Measurements from ENCODE around the gene RNF182. TPM values are rescaled to one million over a fixed set of nuclear protein-coding genes. Genes with fewer than 3 reads are reported as not detected.

The RNF182 gene
- total and polyA plus RNA-seq, 10 donors = 0.02 to 3.6 (median 0.33) TPM; not detected in 3

GRCh38 chr6:13892017-13892645, 32.6 kb upstream of the RNF182 start:
- H3K4me1 ChIP-seq = no peaks in the 10 kb centered on the region
- no peaks in the 10 kb centered on the region for H3K9me3 ChIP-seq
- TF ChIP-seq POLR2A (IDR thresholded peaks at IDR 0.05) (no peak), CTCF (IDR thresholded peaks at IDR 0.05 in 8 of 11, conservative IDR thresholded peaks at IDR 0.05 in 3 of 11) (no peak), POLR2AphosphoS5 (IDR thresholded peaks at IDR 0.05) (no peak)
- H3K4me3 ChIP-seq = no peak overlapping the region
- intact Hi-C loops (cut with DNase I; ENCODE audit: low total_unique reads) = no loop called here
- no peak overlapping the region for H3K27ac ChIP-seq
- 82 to 94% (median 90%) methylated on average over 2 of the region's 2 CpGs for WGBS, 5 donors
- peaks cover 0 to 3% (median 0%) of the 10 kb centered on the region in 7 donors for H3K27me3 ChIP-seq (replicated peaks in 1 of 7)
- no peaks in the 10 kb centered on the region for H3K36me3 ChIP-seq
- no peak for DNase-seq

GRCh38 chr6:13902922-13903321, 21.8 kb upstream of the RNF182 start:
- intact Hi-C loops (cut with DNase I; ENCODE audit: low total_unique reads) = loop anchor here (10.0 kb wide), 1 partner anchor 142 kb away; no protein-coding TSS in a partner anchor
- no peak for TF ChIP-seq CTCF (IDR thresholded peaks at IDR 0.05 in 8 of 11, conservative IDR thresholded peaks at IDR 0.05 in 3 of 11)
- no peak for TF ChIP-seq POLR2A (IDR thresholded peaks at IDR 0.05)
- no peak for TF ChIP-seq POLR2AphosphoS5 (IDR thresholded peaks at IDR 0.05)

GRCh38 chr6:13903364-13903763, 21.4 kb upstream of the RNF182 start:
- intact Hi-C loops (cut with DNase I; ENCODE audit: low total_unique reads) = loop anchor here (10.0 kb wide), 1 partner anchor 141 kb away; no protein-coding TSS in a partner anchor
- Histone ChIP-seq H3K9me3 (no peaks in the 10 kb centered on the region), H3K36me3 (no peaks in the 10 kb centered on the region), H3K4me3 (no peak overlapping the region), H3K27me3 (replicated peaks in 1 of 7) (peaks cover 0 to 61% (median 0%) of the 10 kb centered on the region in 7 donors), H3K4me1 (no peaks in the 10 kb centered on the region), H3K27ac (no peak overlapping the region)
- DNase-seq = no peak
- WGBS, 5 donors = 39 to 79% (median 67%) methylated on average over 3 of the region's 3 CpGs
- no peak for TF ChIP-seq POLR2AphosphoS5 (IDR thresholded peaks at IDR 0.05)
- no peak for TF ChIP-seq CTCF (IDR thresholded peaks at IDR 0.05 in 8 of 11, conservative IDR thresholded peaks at IDR 0.05 in 3 of 11)
- no peak for TF ChIP-seq POLR2A (IDR thresholded peaks at IDR 0.05)

More at GRCh38 chr6:13902922-13903321, 21.8 kb upstream of the RNF182 start:
- no peaks in the 10 kb centered on the region for H3K9me3 ChIP-seq
- no peak for DNase-seq
- 80 to 92% (median 91%) methylated on average over 6 of the region's 6 CpGs for WGBS, 5 donors
- H3K4me3 ChIP-seq = no peak overlapping the region
- peaks cover 0 to 61% (median 0%) of the 10 kb centered on the region in 7 donors for H3K27me3 ChIP-seq (replicated peaks in 1 of 7)
- H3K36me3 ChIP-seq = no peaks in the 10 kb centered on the region
- H3K27ac ChIP-seq = no peak overlapping the region
- H3K4me1 ChIP-seq = no peaks in the 10 kb centered on the region

- Histone ChIP-seq H3K36me3 (no peaks in the 10 kb centered on the region), H3K27me3 (replicated peaks in 1 of 7) (peaks cover 0 to 54% (median 0%) of the 10 kb centered on the region in 7 donors), H3K4me3 (no peak overlapping the region), H3K27ac (no peak overlapping the region), H3K9me3 (no peaks in the 10 kb centered on the region), H3K4me1 (peaks cover 0 to 5% (median 0%) of the 10 kb centered on the region in 6 donors)
- no peak for DNase-seq
- no peak for TF ChIP-seq POLR2AphosphoS5 (IDR thresholded peaks at IDR 0.05)
- TF ChIP-seq POLR2A (IDR thresholded peaks at IDR 0.05) = no peak
- TF ChIP-seq CTCF (IDR thresholded peaks at IDR 0.05 in 8 of 11, conservative IDR thresholded peaks at IDR 0.05 in 3 of 11) = no peak
- WGBS, 5 donors = 84 to 97% (median 91%) methylated on average over 2 of the region's 2 CpGs
- intact Hi-C loops (cut with DNase I; ENCODE audit: low total_unique reads) = loop anchor here (5.0 to 10.0 kb wide), 2 partner anchors 138 to 235 kb away; no protein-coding TSS in a partner anchor
These were observed 17.8 kb upstream of the RNF182 start for GRCh38 chr6:13907001-13907350.
